SU-DHL-6 (cell line): ENCODE results near the gene TRAF3IP3.

ENCODE experiments used
- EZH2phosphoT487 ChIP-seq: fragments of 200-600 bp; sonication (generic), shearing (Covaris generic); conservative IDR thresholded peaks from 2 replicates; pipeline ENCODE4 v1.6.1; 2018; ENCODE audit warnings: mild to moderate bottlenecking, antibody characterized with exemption, low read length, moderate library complexity, mixed read lengths
- TF ChIP-seq, protein P1 (sequence below): fragments of 200-600 bp; sonication (generic); IDR thresholded peaks from one replicate; pipeline ENCODE4 v1.5.1; 2017; ENCODE audit warnings: antibody characterized with exemption, mild to moderate bottlenecking, low read length, moderate library complexity; ENCODE audit not compliant: insufficient read depth, poor library complexity, severe bottlenecking

DNA sequence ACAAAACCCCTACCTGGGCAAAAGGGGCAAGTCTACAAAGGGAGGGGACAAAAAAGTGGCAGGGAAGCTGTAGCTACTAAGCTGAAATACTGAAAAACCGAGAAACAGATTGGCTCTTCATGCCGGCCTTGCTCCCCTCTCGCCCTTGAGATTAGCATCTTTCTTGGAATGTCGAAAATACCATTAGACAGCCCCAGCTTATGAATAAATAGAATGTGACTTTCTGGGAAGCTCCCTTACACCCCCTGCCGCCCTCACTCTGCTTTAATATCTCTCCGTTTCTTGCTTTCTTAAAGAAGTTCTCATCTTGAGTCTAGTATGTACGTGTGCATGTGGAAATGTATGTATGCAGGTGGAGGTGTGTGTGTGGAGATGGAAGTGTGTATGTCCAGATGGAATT is 14.1 kb downstream of the TRAF3IP3 start:
- TF ChIP-seq, protein P1, sequence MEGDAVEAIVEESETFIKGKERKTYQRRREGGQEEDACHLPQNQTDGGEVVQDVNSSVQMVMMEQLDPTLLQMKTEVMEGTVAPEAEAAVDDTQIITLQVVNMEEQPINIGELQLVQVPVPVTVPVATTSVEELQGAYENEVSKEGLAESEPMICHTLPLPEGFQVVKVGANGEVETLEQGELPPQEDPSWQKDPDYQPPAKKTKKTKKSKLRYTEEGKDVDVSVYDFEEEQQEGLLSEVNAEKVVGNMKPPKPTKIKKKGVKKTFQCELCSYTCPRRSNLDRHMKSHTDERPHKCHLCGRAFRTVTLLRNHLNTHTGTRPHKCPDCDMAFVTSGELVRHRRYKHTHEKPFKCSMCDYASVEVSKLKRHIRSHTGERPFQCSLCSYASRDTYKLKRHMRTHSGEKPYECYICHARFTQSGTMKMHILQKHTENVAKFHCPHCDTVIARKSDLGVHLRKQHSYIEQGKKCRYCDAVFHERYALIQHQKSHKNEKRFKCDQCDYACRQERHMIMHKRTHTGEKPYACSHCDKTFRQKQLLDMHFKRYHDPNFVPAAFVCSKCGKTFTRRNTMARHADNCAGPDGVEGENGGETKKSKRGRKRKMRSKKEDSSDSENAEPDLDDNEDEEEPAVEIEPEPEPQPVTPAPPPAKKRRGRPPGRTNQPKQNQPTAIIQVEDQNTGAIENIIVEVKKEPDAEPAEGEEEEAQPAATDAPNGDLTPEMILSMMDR = no peak
- TF ChIP-seq EZH2phosphoT487 = no peak
